Stimulated activated CD8-positive, alpha-beta memory T cell treated with anti-CD3 and anti-CD28 coated beads, Interleukin-15, amount 100 ng/mL, for 24 hours (primary cell): ENCODE results near the gene C1orf53.
"Not testable (repeated sequence)": the region's sequence is repeated elsewhere in the genome, so short reads cannot be mapped to it uniquely, and the experiment has no call there.

ENCODE experiments used
- DNase-seq: peaks from one replicate; pipeline ENCODE4 v3.0.0-alpha.2; 2020; ENCODE audit warnings: low read depth

Gene C1orf53

DNA sequence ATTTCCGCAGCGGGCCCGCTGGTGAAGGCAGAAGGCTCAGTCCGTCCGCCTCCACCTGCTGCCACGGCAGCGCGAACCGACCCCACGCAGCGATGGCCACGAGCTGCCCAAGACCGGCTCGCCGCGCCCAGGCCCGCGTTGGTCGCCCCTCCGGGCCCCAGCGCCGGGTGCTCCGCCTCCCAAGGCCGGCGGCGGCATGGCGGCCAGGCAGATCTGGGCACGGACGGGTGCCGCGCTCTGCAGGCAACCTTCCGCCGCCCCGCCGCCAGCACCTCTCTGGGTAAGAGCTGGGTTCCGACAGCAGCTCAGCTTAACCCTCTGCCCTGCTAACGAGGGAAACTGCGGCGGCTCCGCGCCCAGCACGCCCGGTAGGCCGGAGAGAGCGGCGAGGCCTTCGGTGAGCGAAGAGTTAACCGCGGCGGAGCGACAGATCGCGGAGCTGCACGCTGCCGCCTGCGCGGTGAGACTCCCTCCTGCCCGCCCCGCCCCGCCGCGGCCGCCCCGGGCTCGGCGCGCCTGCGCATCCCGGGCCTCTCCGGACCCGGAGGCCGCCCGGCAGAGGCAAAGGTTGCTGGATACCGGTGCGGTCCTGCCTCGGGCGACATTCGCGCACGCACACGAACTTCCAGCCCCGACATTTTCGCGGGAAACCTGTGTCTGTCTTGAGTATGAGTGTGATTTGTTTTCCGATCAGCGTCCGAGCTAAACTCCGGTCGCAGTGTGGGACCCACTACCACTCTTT is at the start of gene C1orf53:
Gene C1orf53, plus strand, starts transcription at position 177 of the 742 bp plus-strand sequence. Its CDS starts 20 bp downstream, at position 197.
- peak; percentile 63 for DNase-seq

DNA sequence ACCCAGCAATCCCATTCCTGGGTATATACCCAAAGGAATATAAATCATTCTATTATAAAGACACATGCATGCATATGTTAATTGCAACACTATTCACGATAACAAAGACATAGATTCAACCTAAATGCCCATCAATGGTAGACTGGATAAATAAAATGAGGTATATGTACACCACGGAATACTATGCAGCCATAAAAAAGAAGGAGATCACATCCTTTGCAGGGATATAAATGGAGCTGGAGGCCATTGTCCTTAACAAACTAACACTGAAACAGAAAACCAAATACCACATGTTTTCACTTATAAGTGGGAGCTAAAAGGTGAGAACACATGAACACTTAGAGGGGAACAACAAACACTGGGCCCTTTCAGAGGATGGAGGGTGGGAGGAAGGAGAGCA is 46.7 kb upstream of the C1orf53 start:
- not testable (repeated sequence) for DNase-seq

DNA sequence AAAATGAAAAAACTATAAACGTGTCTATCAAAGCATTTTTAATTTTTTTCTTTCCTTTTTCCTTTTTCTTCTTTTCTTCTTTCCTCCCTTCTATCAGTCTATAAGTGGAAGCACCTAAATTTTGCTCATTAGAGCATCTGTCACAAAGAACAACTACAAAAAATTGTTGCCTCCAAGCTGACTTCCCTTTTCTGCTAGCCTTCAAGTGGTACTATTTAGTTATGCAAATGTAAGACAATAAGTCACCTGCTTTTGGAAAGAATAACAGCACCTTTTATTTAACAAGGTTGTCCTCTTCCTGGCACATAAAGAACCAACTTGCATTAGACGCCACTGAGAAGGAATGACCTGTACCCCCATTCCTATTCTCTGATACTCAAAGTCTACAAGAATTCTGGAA is 45.0 kb upstream of the C1orf53 start:
- no peak for DNase-seq

DNA sequence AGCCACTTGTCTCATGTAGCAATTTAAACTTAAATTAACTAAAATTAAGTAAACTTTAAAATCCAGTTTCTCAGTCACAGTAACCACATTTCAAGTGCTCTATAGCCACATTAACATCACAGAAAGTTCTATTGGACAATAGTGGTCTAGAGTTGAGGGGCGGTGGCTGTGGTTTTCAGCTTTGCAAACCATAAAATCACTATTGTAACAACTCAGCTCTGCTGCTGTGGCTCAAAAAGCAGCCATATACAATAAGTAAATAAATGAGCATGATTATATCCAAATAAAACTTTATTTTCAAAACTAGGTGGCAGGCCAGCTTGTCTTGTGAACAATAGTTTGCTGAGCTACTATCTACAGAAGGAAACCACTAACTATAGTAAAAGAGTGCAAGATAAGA is 43.4 kb upstream of the C1orf53 start:
- DNase-seq: no peak

DNA sequence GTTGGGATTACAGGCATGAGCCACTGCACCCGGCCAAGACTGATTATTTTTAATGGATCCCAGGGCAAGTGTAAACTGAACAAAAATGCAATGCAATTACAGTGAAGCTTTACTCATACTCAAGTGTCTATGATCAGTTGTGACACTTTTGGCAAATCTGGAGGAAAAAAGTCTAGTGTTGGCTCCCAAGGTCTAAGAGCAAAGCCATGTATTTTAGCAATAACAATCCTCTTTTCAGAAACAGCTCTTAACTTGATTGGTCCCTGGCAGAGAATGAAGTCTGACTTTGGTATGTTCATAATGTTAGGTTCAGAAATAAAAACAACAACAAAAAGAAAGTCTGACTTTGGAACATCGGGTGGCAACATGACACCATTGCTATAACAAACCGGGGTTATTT is 40.2 kb upstream of the C1orf53 start:
- no peak for DNase-seq

DNA sequence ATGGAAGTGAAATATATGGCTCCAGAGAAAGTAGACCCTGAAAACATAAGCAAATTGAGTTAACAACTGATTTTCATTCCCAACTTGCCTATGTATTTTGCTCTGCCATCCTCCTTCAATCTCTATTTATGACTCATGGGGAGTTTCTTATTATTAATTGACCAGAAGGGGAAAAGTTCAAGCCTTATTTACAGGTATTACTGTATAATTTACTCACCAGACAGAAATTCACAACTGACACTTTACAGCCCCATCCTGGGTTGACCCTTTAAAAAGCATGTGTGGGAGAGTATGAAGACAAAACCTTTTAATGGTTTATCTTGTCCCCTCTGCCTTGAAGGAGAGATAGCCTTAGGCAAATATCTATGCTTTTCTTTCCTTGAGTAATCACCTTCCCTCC is 39.8 kb upstream of the C1orf53 start:
- no peak for DNase-seq

DNA sequence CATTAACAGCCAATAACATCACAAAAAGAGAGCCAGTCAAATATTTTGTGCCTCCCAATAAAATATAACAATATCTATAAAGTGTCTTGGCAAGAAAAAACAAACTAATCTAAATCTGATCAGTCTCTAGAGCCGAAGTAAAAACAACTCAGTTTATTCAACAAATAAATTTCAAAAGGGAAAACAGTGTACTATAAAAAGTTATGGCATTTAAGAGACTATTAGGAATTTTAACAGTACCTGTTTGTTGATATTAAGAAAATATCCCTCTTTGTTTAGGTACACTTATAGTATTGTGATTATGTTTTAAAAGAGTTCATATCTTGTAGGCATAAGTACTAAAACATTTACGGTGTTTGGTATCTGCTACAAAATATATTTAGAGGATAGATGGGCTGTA is 36.6 kb upstream of the C1orf53 start:
- DNase-seq: no peak

DNA sequence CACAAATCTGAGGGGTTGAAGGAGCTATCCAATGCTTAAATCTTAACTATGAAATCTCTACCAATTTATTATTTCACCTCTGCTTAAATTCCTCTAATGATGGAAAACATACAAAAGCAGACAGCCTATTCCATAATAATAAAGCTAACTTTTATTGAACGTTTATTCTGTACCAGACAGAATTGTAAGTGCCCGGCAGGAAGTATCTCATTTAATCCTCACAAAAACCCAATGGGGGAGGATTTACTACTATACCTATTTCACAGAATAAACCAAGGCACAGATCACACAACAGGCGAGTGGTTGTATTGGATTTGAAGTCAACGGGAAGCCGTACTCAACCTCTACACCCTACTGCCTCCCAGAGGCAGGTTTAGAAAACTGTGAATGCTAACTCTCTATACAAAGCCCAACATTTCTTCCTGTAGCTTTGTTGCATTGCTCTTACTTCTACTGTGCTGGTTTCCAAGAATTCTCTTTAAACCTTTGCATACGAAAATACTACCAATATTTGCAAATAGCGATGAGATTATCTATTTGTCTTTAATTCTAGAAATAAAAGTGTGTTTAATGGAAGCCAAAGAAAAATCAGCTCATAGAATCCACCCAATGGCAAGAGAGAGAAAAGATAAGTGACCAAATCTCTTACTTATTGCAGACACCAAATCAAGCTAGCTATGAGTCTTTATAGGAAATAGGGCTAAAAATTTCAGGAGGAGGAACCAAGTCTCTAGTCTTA is 33.5 kb upstream of the C1orf53 start:
- no peak for DNase-seq

DNA sequence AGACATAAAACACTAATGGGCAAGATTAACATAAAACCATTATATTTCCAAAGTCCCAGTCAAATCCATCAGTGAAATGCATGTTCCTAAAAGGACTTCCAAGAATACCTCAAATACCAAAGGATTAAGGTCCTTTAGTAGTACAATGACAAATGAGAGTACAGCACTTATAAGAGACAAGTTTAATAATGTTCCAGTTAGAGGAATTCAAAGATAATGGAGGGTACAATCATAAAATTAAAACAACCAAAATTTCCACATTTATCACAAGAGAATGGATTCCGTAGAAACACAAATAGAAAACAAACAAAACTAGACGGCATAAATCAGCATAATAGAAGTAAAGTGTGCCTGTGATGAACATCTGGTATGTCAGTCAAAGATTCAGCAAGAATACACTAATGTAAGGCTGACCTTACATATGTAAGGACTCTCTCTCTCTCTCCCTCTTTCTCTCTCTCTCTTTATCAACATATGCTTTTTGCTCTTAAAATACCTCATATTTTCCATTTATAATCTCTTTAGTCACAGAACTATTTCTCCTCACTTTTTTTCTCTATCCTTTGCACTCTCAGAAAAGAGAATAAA is 32.8 kb upstream of the C1orf53 start:
- DNase-seq: no peak

DNA sequence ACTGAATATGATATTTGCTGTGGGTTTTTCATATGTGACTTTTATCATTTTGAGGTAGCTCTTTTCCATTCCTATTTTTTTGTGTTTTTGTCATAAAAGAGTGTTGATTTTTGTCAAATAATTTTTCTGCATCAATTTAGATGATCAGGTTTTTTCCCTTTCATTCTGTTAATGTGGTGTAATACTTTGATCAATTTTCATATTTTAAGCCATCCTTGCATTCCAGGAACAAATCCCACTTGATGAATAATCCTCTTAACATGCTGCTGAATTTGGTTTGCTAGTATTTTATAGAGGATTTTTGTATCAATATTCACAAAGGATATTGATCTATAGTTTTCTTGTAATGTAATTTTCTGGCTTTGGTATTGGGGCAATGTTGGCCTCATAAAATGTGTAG is 25.5 kb upstream of the C1orf53 start:
- DNase-seq: no peak

DNA sequence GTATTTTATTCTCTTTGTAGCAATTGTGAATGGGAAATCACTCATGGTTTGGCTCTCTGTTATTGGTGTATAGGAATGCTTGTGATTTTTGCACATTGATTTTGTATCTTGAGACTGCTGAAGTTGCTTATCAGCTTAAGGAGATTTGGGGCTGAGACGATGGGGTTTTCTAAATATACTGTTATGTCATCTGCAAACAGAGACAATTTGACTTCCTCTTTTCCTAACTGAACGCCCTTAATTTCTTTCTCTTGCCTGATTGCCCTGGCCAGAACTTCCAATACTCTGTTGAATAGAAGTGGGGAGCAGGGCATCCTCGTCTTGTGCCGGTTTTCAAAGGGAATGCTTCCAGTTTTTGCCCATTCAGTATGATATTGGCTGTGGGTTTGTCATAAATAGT is 22.0 kb upstream of the C1orf53 start:
- DNase-seq: not testable (repeated sequence)

DNA sequence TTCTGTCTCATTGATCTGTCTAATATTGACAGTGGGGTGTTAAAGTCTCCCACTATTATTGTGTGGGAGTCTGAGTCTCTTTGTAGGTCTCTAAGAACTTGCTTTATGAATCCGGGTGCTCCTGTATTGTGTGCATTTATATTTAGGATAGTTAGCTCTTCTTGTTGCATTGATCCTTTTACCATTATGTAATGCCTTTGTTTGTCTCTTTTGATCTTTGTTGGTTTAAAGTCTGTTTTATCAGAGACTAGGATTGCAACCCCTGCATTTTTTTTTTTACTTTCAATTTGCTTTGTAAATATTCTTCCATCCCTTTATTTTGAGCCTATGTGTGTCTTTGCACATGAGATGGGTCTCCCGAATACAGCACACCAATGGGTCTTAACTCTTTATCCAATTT is 20.2 kb upstream of the C1orf53 start:
- DNase-seq: not testable (repeated sequence)

DNA sequence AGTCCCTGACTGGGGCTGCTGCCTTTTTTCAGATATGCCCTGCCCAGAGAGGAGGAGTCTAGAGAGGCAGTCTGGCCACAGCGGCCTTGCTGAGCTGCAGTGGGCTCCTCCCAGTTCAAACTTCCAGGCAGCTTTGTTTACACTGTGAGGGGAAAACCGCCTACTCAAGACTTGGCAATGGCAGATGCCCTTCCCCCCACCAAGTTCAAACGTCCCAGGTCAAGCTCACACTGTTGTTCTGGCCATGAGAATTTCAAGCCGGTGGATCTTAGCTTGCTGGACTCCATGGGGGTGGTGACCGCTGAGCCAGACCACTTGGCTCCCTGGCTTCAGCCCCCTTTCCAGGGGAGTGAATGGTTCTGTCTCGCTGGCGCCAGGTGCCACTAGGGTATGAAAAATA is 18.3 kb upstream of the C1orf53 start:
- DNase-seq: no peak

DNA sequence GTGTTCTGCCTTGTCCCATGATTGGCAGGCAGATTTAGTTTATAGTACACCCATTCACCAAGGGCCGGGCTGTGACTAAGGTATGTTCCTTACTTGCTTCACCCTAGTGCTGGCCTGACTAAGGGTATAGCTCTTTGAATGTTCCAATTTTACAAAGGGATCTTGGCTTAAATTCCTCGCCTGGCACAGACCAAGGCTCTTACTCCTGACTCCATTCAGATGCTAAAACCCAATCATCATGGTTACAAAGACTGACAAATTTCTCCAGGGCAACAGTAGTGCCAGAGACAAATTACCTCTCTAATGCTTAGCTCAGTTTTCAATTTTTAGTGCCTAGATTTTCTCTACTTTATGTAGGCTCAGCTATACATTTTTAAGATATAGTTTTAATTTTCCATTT is 11.5 kb upstream of the C1orf53 start:
- DNase-seq: no peak

DNA sequence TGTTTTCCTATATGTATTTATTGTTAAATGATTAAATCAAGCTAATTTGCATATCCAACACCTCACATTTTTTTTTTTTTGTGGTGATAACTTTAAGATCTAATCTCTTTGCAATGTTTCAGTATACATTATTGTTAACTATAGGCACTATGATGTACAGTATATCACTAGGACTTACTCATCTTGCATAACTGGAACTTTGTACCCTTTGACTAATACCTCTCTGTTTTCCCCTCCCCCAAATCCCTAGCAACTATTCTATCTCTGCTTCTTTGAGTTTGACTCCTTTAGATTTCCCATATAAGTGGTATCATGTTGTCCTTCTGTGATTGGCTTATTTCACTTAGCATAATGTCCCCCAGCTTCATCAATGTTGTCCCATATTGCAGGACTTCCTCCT is 9.7 kb upstream of the C1orf53 start:
- no peak for DNase-seq

DNA sequence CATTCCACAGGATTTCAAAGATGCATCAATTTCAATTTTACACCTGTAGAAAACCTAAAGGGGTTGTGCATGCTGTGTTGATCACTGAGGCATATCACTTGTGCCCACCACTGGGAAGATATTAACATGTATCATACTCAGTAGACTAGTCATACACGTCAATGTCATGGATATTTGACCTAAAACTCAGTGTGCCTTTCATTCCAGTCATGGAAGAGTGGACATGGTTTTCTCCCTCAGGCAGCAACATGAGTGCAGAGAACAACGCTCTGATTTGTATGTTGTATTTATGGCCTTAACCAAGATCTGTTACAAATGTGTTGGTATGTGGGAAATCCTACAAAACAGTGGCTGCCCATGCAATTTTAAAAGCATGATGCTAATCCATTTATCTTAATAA is 6.1 kb upstream of the C1orf53 start:
- DNase-seq: no peak

DNA sequence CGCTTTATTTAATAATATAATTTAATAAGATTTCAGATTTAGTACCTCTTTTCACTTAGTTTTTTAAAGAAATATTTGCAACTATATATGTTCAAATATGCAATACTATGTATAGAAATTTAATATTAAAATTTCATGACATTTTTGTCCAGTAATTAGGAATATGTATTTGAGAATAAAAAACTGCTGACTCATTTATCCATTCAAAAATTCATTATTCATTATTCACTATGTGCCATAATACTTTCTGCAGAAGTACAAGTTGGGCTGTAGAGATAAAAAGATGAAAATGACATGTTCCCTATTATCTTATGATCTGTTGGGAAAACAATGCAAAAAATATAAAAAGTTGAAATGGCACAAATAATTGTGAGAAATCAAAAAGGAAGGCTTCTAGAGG is 3.4 kb upstream of the C1orf53 start:
- no peak for DNase-seq

DNA sequence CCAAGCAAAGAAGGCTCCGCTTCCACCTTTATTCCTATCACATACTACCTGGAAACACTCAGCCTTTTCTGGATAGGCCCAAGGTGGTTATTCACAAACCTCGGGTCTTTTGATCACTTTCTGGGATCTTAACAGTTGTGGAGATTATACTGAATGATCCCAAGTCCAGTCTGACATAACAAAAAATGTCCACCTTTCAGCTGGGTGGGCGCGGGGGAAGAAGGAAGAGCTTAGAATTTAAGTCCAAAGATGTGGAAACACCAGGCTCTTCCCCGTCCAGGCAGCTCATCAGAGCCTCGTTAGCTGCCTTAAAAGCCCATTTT is 338 bp upstream of the C1orf53 start:
- DNase-seq: no peak

DNA sequence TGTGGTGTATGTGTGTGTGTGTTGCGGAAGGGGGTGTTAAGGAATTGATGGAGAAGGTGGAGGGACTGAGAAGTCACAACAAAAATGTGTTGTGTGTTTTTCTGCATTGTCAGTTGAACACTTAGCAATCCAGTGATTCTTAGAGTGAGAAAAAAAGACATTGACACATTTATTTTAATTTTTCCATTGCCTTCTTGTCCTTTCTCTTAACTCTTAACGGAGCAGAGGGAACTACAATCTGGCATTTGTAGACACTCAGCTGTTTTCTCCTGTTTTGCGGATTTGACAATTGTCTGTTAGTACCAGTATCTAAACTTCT is 725 bp downstream of the C1orf53 start:
- no peak for DNase-seq

DNA sequence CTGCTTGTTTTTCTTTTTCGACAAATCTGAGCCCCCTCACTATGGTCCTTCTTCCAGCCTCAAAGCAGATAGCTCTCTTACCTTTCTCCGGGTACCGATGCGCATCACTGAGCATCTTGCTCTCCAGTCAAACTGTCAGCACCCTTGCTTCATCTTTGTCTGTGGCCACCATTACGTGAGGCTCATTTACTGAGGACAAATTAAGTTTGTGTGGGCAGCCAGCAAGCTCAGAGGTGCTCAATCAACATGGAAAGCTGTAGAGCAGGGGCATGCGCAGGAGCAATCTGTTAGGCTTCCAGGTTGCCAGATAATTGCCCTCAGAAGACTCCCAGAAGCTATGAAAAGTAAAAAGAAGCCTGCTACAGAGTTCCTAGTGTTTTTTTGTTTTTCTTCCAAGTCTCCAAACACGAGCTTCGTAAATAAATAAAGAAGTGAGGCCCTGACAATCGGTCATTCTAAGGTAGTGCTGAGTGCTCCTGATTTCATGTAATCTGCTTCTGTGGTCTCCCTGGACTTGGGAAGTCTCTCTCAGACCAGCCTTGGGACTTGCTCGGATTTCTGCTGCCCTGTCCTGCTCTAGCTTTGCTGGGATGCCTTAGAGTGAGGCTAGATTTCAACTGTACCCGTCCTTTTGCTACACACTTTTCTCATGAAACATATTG is 1.8 kb downstream of the C1orf53 start:
- DNase-seq: no peak

DNA sequence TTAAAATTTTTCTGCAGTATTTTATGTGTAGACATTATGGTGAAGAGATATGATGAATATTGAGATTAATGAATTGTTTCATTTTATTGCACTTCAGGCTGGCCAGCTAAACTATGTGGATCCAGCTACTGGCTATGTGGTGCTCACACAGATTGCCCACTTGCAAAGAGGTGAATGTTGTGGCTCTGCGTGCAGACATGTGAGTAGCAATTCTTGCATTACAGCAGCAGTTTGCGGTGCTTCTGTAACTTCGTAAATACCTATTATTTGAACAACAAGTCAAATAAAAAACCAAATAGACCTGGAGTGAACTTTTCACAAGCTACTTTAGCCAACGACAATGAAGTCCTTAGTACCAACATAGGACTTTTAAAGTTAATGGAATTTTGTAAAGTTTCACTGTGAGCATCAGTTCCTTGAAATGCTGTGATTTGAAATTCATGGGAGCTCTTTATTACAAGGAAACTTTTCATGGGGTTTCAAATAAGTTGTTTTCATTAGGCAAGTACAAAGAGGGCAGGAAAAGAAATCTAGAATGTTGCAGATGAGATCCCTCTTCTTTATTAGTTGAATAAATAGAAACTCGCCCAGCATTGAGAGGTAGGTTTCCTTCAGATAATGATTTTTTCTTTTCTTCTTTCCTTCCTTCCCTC is 3.4 kb downstream of the C1orf53 start:
- no peak for DNase-seq

DNA sequence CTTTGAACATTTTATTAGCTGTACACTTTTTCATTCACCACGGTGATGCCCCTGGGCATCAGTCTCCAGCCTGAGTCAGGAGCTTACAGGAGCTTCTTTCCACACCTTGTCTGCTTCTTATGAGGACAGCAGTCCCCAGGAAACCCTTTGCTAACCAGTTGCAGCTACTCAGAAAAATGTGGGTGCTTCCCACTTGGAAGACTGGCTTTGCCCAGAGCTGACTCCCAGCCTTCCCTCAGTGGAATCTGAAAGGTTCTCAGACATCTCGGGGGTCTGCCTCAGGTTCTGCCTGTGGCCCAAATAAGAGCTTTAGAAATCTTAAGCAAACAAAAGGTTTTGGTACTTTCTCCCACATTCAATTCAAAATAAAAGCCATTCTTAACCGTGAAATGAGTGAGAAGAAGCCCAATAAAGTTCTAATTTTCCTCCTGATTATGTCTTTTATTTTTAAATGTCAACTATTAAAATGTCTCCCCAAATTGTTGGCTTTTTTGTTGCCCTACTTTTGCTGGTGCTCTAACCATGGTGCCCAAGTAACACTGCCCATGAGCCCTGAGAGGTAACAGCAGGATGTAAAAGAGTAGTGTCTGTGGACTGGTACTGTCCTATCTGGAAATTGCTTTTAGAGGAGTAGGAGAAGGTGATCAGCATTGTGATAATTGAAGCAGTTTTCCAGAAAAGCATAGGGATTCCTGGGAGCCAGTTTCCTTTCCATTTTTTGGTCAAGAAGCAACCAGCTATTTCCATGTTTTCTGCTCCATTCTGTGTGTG is 5.6 kb downstream of the C1orf53 start:
- DNase-seq: no peak
